Stimulated activated CD8-positive, alpha-beta memory T cell treated with anti-CD3 and anti-CD28 coated beads, Interleukin-7, amount 100 ng/mL, for 4 hours (primary cell): ENCODE data around the gene POMT2.

Source experiments
- DNase-seq, 2 donors: peaks; one replicate each; pipeline ENCODE4 v3.0.0-alpha.2; 2020; ENCODE audit warnings: low read depth in 2 of 2

Gene POMT2

GRCh38 chr14:77240336-77240915, 80.3 kb downstream of the POMT2 start:
- DNase-seq = no peak

GRCh38 chr14:77239412-77239811, 81.3 kb downstream of the POMT2 start:
- DNase-seq = no peak

- no peak for DNase-seq
Measured at GRCh38 chr14:77238996-77239395, 81.7 kb downstream of the POMT2 start.

- no peak for DNase-seq
Measured at GRCh38 chr14:77238356-77238755, 82.3 kb downstream of the POMT2 start.

- no peak for DNase-seq
Measured at GRCh38 chr14:77236814-77237213, 83.9 kb downstream of the POMT2 start.

GRCh38 chr14:77231721-77232120, 89.0 kb downstream of the POMT2 start:
- no peak for DNase-seq

GRCh38 chr14:77230914-77231313, 89.8 kb downstream of the POMT2 start:
- DNase-seq = no peak

- DNase-seq = no peak
Measured at GRCh38 chr14:77228056-77228455, 92.6 kb downstream of the POMT2 start.

GRCh38 chr14:77225892-77226557, 94.7 kb downstream of the POMT2 start:
- no peak for DNase-seq

GRCh38 chr14:77225254-77225653, 95.4 kb downstream of the POMT2 start:
- DNase-seq = no peak
